Progenitor cell of endocrine pancreas (in vitro differentiated cells): ENCODE results near the gene VSIG8. TPM values are rescaled to one million over a fixed set of nuclear protein-coding genes. Genes with fewer than 3 reads are reported as not detected.

Experiments
- DNase-seq: peaks from one replicate; pipeline ENCODE4 v3.0.0; 2021; ENCODE audit warnings: low spot score; ENCODE audit not compliant: unreplicated experiment
- H3K27ac Mint-ChIP-seq: 2 replicates; pipeline ENCODE4 v1.8.0; 2021; ENCODE audit warnings: mild to moderate bottlenecking, moderate library complexity, mixed read lengths
- H3K27me3 Mint-ChIP-seq: 2 replicates; pipeline ENCODE4 v1.8.0; 2021; ENCODE audit warnings: mixed read lengths
- H3K36me3 Mint-ChIP-seq: 2 replicates; pipeline ENCODE4 v1.8.0; 2022; ENCODE audit warnings: mixed read lengths; ENCODE audit not compliant: insufficient read depth
- H3K4me1 Mint-ChIP-seq: 2 replicates; pipeline ENCODE4 v1.8.0; 2021; ENCODE audit warnings: low read depth, mixed read lengths
- H3K4me3 Mint-ChIP-seq: 2 replicates; pipeline ENCODE4 v1.8.0; 2021; ENCODE audit warnings: low read depth, mild to moderate bottlenecking, moderate library complexity, mixed read lengths
- H3K9me3 Mint-ChIP-seq: 2 replicates; pipeline ENCODE4 v1.8.0; 2021; ENCODE audit warnings: low read depth, mixed read lengths
- total RNA-seq: library from RNA; stranded (reverse); gene quantifications from 2 replicates; pipeline ENCODE4 v1.2.1, GENCODE V29; 2021
- TF ChIP-seq, protein P1 (sequence below): fragments of 200-600 bp; sonication (generic); IDR thresholded peaks from one replicate; pipeline ENCODE4 v1.5.0; 2021; ENCODE audit warnings: antibody characterized with exemption, mild to moderate bottlenecking; ENCODE audit not compliant: unreplicated experiment

Gene VSIG8
- total RNA-seq, 1 donor from 2014 or later, result not detected

DNA sequence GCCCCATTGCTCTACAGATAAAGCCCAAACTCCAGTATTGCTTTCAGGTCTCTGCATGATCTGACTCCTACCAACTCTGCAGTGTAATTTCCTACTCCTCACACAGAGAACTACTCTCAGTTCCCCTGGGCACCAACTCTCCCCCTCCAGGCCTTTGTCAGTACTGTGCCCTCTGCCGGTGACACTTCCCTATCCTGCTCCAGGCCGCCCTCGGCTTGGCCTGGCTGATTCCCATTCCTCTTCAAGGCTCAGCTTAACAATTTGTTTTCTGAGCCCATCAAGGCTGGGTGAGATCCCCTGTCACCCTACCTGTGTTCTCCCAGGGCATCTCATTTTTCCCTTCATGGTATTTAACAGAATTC is 33.2 kb downstream of the VSIG8 start:
- H3K4me3 Mint-ChIP-seq, result no peak overlapping the region
- no peak overlapping the region for H3K27ac Mint-ChIP-seq
- DNase-seq, result no peak
- H3K27me3 Mint-ChIP-seq, result peaks cover 78% of the 10 kb centered on the region
- H3K4me1 Mint-ChIP-seq, result peaks cover 10% of the 10 kb centered on the region
- H3K9me3 Mint-ChIP-seq, result no peaks in the 10 kb centered on the region
- H3K36me3 Mint-ChIP-seq, result no peaks in the 10 kb centered on the region
- TF ChIP-seq, protein P1, sequence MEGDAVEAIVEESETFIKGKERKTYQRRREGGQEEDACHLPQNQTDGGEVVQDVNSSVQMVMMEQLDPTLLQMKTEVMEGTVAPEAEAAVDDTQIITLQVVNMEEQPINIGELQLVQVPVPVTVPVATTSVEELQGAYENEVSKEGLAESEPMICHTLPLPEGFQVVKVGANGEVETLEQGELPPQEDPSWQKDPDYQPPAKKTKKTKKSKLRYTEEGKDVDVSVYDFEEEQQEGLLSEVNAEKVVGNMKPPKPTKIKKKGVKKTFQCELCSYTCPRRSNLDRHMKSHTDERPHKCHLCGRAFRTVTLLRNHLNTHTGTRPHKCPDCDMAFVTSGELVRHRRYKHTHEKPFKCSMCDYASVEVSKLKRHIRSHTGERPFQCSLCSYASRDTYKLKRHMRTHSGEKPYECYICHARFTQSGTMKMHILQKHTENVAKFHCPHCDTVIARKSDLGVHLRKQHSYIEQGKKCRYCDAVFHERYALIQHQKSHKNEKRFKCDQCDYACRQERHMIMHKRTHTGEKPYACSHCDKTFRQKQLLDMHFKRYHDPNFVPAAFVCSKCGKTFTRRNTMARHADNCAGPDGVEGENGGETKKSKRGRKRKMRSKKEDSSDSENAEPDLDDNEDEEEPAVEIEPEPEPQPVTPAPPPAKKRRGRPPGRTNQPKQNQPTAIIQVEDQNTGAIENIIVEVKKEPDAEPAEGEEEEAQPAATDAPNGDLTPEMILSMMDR, result peak; percentile 61

DNA sequence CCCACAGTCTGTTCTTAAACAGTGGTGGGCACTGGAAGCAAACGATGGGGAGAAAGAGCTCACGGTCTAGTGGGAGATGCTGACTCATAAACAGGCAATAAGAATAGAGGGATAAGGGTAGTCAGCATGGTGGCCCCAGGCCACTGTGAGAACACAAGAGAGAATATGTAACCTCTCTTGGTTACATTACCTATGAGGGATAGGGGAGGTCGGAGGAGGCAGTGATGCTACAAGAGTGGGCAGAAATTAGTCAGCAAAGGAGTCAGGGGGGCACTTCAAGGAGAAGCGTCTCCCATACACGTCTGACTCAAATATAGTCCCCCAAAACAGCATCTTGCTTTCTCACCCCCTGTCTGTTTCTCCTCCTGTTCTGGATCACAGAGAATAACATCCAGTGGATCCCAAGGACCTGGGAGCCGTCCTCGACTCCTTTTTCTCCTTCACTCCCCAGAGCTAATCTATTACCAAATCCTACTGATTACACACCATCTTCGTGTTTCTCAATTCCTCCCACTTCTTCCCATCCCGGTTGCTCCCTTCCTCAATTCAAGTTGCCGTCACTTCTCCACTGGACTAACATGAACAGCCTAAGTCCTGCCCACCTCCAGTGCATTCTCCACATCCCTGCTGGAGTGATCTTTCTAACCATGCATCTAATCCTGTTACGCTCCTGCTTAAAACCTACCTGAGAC is 33.7 kb downstream of the VSIG8 start:
- Mint-ChIP-seq H3K27me3 (peaks cover 80% of the 10 kb centered on the region), H3K9me3 (no peaks in the 10 kb centered on the region), H3K27ac (no peak overlapping the region), H3K36me3 (no peaks in the 10 kb centered on the region), H3K4me3 (no peak overlapping the region), H3K4me1 (peaks cover 10% of the 10 kb centered on the region)
- DNase-seq, result no peak
- TF ChIP-seq, protein P1, result no peak

DNA sequence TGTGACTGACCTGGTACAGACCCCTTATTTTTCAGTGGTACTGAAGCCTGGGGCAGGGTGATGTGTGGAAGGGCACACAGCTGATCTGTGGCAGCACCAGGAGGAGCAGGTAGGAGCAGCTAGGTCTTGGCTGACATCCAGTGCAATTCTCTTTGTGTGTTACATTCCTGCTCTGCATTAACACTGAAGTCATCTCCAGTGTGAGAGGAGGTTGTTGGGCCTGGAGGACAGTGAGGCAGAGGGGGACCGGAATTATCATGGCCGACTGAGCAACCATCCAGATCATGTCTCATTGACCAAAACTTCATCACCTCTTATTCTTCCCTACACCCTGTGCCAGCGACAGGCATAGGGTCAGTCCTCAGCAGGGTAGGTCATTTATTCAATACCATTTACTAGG is 34.3 kb downstream of the VSIG8 start:
- no peak for DNase-seq
- H3K4me1 Mint-ChIP-seq, result peaks cover 14% of the 10 kb centered on the region
- no peak overlapping the region for H3K27ac Mint-ChIP-seq
- no peaks in the 10 kb centered on the region for H3K36me3 Mint-ChIP-seq
- no peak overlapping the region for H3K4me3 Mint-ChIP-seq
- peaks cover 80% of the 10 kb centered on the region for H3K27me3 Mint-ChIP-seq
- H3K9me3 Mint-ChIP-seq, result no peaks in the 10 kb centered on the region
- TF ChIP-seq, protein P1, result no peak

DNA sequence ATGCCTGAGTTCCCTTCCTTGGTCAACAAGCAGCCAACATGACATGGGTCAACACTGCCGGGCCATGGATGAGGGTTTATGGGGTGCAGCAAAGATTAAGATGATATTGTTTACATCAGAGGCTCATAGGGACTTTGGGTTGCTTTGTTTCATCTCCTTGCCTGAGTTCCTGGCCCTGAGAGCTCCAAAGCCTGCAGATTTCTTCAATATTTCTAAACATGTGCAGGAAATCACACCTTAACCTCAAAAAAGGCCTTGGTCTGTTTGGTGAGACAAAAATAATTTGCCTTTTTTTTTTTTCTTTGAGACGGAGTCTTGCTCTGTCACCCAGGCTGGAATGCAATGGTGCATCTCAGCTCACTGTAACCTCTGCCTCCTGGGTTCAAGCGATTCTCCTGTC is 34.9 kb downstream of the VSIG8 start:
- Mint-ChIP-seq H3K4me3 (no peak overlapping the region), H3K4me1 (peaks cover 15% of the 10 kb centered on the region)
- TF ChIP-seq, protein P1, result no peak

DNA sequence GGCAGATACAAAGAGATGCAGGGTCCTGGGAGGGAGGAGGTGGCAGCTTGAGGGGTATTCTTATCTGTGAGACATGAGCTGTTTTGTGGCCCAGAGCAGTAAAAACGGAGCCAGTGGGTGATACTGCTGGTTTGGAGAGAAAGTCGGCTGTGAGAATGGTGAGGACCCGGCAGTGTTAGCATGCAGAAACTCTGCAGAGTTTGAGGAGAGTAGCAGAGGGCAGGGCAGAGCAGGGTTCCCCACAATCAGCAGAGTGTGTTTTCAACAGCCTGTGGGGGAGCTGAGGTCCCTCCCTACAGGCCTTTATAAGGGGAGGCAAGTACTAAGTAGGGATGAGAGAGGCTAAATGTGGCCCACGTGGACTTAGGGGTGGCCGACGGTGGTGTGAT is 35.4 kb downstream of the VSIG8 start:
- H3K27me3 Mint-ChIP-seq, result peaks cover 86% of the 10 kb centered on the region
- TF ChIP-seq, protein P1, result no peak
- no peak overlapping the region for H3K27ac Mint-ChIP-seq
- no peak for DNase-seq
- H3K36me3 Mint-ChIP-seq, result no peaks in the 10 kb centered on the region
- no peak overlapping the region for H3K4me3 Mint-ChIP-seq
- H3K4me1 Mint-ChIP-seq, result peaks cover 13% of the 10 kb centered on the region
- H3K9me3 Mint-ChIP-seq, result no peaks in the 10 kb centered on the region

More for the DNA sequence above, 34.9 kb downstream of the VSIG8 start:
- Mint-ChIP-seq H3K9me3 (no peaks in the 10 kb centered on the region), H3K27ac (no peak overlapping the region), H3K36me3 (no peaks in the 10 kb centered on the region), H3K27me3 (peaks cover 86% of the 10 kb centered on the region)
- no peak for DNase-seq
